ENCODE measurements around the gene BPIFB3. TPM values are rescaled to one million over a fixed set of nuclear protein-coding genes. Genes with fewer than 3 reads are reported as not detected.

Gene BPIFB3
- total RNA-seq, 1 donor from 2014 or later, result not detected

GRCh38 chr20:33051333-33051732, 2.4 kb upstream of the BPIFB3 start:
- H3K9me3 ChIP-seq, result no peaks in the 10 kb centered on the region
- H3K36me3 ChIP-seq, result no peaks in the 10 kb centered on the region
- H3K4me3 ChIP-seq, result no peak overlapping the region
- H3K4me1 ChIP-seq, result no peaks in the 10 kb centered on the region
- no peak for DNase-seq (ENCODE audit: extremely low spot score in 2 of 2)
- TF ChIP-seq POLR2A (IDR thresholded peaks at IDR 0.05) (no peak), CTCF (IDR thresholded peaks at IDR 0.05) (no peak), POLR2AphosphoS5 (IDR thresholded peaks at IDR 0.05; ENCODE audit: insufficient read depth in 1 of 2, low read depth in 1 of 2) (no peak)
- no peak overlapping the region for H3K27ac ChIP-seq
- H3K27me3 ChIP-seq, result no peaks in the 10 kb centered on the region
- intact Hi-C loops (cut with DNase I), result no loop called here

- no peaks in the 10 kb centered on the region for H3K36me3 ChIP-seq
- no peaks in the 10 kb centered on the region for H3K27me3 ChIP-seq
- DNase-seq (ENCODE audit: extremely low spot score in 2 of 2), result no peak
- no peaks in the 10 kb centered on the region for H3K4me1 ChIP-seq
- H3K9me3 ChIP-seq, result no peaks in the 10 kb centered on the region
- intact Hi-C loops (cut with DNase I), result no loop called here
- no peak overlapping the region for H3K4me3 ChIP-seq
- TF ChIP-seq POLR2AphosphoS5 (IDR thresholded peaks at IDR 0.05; ENCODE audit: insufficient read depth in 1 of 2, low read depth in 1 of 2) (no peak), CTCF (IDR thresholded peaks at IDR 0.05) (no peak), POLR2A (IDR thresholded peaks at IDR 0.05) (no peak)
- H3K27ac ChIP-seq, result no peak overlapping the region
These were observed 678 bp downstream of the BPIFB3 start for GRCh38 chr20:33054381-33054780.

- TF ChIP-seq POLR2A (IDR thresholded peaks at IDR 0.05) (no peak), CTCF (IDR thresholded peaks at IDR 0.05) (no peak), POLR2AphosphoS5 (IDR thresholded peaks at IDR 0.05; ENCODE audit: insufficient read depth in 1 of 2, low read depth in 1 of 2) (no peak)
These were observed 1.1 kb downstream of the BPIFB3 start for GRCh38 chr20:33054791-33055190.

GRCh38 chr20:33059136-33059535, 5.4 kb downstream of the BPIFB3 start:
- Histone ChIP-seq H3K9me3 (no peaks in the 10 kb centered on the region), H3K27ac (no peak overlapping the region), H3K4me3 (no peak overlapping the region), H3K27me3 (no peaks in the 10 kb centered on the region), H3K4me1 (no peaks in the 10 kb centered on the region), H3K36me3 (no peaks in the 10 kb centered on the region)
- no peak for TF ChIP-seq POLR2A (IDR thresholded peaks at IDR 0.05)
- no peak for TF ChIP-seq CTCF (IDR thresholded peaks at IDR 0.05)
- no peak for TF ChIP-seq POLR2AphosphoS5 (IDR thresholded peaks at IDR 0.05; ENCODE audit: insufficient read depth in 1 of 2, low read depth in 1 of 2)
- intact Hi-C loops (cut with DNase I), result no loop called here
- no peak for DNase-seq (ENCODE audit: extremely low spot score in 2 of 2)

More at GRCh38 chr20:33054791-33055190, 1.1 kb downstream of the BPIFB3 start:
- H3K4me3 ChIP-seq, result no peak overlapping the region
- H3K9me3 ChIP-seq, result no peaks in the 10 kb centered on the region
- H3K4me1 ChIP-seq, result no peaks in the 10 kb centered on the region
- no peaks in the 10 kb centered on the region for H3K36me3 ChIP-seq
- intact Hi-C loops (cut with DNase I), result no loop called here
- no peaks in the 10 kb centered on the region for H3K27me3 ChIP-seq
- H3K27ac ChIP-seq, result no peak overlapping the region
- no peak for DNase-seq (ENCODE audit: extremely low spot score in 2 of 2)

GRCh38 chr20:33059741-33060390, 6.2 kb downstream of the BPIFB3 start:
- H3K36me3 ChIP-seq, result no peaks in the 10 kb centered on the region
- no peaks in the 10 kb centered on the region for H3K27me3 ChIP-seq
- no peak overlapping the region for H3K4me3 ChIP-seq
- DNase-seq (ENCODE audit: extremely low spot score in 2 of 2), result no peak
- TF ChIP-seq CTCF (IDR thresholded peaks at IDR 0.05) (no peak), POLR2A (IDR thresholded peaks at IDR 0.05) (no peak), POLR2AphosphoS5 (IDR thresholded peaks at IDR 0.05; ENCODE audit: insufficient read depth in 1 of 2, low read depth in 1 of 2) (no peak)
- intact Hi-C loops (cut with DNase I), result no loop called here
- H3K4me1 ChIP-seq, result no peaks in the 10 kb centered on the region
- no peaks in the 10 kb centered on the region for H3K9me3 ChIP-seq
- H3K27ac ChIP-seq, result no peak overlapping the region

All from vagina (tissue), 2 donors.